Hematopoietic multipotent progenitor cell treated with erythropoietin and hydrocortisone succinate and interleukin-3 and kit ligand, for 17 days (in vitro differentiated cells): ENCODE measurements around the gene WNT3.
"Not testable (repeated sequence)": the region's sequence is repeated elsewhere in the genome, so short reads cannot be mapped to it uniquely, and the experiment has no call there.

ENCODE experiments used
- DNase-seq: peaks from one replicate; pipeline ENCODE4 v3.0.0-alpha.2; 2015; ENCODE audit warnings: low spot score

WNT3 gene

GRCh38 chr17:46812624-46813318 is 5.7 kb downstream of the WNT3 start:
- DNase-seq, result no peak

DNA sequence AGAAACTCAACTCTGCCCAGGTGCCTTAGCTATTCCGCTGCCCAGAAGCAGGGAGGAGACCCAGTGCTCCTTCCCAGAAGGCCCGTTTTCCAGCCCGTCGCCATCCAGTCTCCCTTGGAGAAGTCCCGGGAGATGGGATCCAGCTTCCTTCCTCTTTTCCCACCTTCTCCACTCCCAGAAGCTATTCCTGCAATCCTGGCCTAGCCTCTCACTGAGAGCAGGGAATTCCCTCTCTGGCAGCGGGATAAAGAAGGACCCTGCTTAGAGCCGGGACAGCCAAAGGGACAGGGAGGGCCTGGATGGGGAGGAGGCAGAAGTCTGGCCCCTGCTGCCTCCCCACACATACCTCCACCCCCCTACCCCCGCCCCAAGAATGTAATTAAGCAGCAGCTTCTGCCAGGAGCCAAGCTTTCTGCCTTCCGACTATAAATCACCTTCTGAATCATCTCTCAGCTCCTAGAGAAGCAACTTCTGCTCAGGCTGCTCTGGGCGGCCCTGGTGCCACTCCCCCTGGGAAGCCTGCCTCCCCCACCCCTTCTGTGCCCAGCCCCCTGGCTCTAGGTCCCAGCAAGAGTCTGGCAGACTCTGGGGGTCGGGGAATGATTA is 6.4 kb downstream of the WNT3 start:
- DNase-seq, result no peak

- DNase-seq, result no peak
Observed at GRCh38 chr17:46810837-46811236, 7.7 kb downstream of the WNT3 start.

DNA sequence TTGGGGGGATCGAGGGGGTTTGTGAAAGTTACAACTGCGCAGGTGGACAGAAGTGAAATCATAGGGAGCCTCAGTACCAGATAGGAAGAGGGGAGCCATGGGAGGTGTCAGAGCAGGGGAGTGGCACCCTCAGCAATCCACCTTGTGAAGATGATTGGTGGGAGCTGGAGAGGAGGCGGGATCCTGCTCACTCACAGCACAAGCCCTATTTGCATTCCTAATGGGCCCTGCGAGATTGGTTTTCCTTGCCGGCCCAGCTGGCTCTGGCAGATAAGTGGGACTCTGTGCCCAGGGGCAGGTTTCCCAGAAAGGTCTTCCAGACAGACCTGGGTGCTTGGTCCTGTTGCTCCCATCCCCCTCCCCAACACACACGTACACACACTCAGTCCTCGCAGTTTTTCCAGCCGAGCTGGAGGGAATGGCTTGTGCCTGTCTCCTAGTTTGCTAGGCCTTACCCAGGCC is 9.4 kb downstream of the WNT3 start:
- no peak for DNase-seq

- no peak for DNase-seq
Observed at GRCh38 chr17:46805771-46806170, 12.7 kb downstream of the WNT3 start.

DNA sequence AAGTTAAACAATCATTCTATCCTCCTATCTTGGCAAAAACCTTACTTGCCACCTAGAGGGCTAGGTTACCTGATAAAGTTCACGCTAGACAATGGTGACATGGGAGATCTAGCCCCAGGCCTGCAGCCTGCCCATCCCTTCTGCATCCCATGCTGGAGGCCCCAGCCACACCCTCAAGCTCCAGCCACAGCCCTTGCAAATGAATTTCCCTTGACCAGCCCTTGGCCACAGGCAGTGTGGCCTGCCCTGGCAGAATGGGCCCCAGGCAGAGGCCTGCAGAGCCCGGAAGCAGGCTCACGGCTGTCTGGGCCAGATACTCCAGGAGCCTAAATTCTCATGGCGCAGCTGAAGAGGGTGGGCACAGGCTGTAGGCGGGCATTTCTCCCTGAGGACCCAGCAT is 14.9 kb downstream of the WNT3 start:
- no peak for DNase-seq

DNA sequence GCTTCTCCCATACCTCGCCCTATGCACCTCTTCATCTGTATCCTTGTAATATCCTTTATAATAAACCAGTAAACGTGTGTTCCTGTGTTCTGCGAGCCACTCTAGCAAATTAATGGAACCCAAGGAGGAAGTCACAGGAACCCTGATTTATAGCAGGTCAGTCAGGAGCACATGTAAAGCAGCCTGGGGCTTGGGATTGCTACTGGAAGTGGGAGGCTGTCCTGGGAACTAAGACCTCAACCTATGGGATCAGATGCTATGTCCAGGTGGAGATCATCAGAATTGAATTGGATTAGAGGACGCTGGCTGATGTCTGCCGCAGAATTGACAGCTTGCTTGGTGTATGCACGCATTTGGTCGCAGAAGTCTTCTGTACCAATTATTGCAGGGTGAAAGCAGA is 15.7 kb downstream of the WNT3 start:
- no peak for DNase-seq

DNA sequence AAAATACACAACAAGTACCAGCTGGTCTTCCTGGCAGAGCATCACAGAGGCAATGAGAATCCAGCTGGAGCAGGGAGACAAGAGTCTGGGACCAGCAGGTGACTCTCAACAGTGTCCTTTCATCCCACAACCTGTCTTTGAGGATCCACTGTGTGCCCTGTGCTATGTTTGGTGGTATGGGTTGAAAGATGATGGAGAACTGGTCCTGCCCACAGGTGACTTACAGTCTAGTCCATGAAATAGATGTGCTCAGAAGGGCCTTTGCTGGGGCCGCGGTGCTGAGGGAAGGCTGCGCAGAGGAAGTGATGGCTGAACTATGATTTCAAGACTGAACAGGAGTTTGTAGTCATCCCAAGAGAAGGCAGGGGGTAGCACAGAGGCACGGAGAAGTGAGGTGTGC is 17.9 kb downstream of the WNT3 start:
- DNase-seq, result no peak

DNA sequence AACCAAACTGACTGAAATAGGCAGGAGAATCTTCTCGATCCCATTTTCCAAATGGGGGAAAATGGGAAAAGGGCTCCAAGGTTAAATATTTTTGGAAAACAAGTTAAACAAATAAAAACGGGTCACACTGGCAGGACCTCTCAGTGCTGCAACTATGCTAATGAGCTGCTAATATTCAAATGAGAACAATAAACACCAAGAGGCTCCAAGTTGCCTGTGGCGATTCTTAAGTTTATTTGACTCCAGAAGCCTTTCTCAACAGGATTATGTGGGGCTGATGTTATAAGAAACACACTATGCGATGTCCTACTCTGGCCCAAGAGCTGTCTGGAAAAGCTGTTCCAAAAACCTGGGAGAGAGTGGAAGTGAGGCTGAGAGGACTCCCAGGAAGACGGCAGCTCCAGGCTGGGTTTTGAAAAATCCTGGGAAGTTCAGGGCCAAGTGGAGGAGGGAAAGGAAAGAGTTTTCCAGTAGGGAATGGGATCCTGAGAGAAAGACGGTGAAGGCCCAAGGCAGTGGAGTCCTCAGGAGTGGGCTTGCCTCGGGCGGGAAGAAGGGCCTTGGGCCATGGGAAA is 21.4 kb downstream of the WNT3 start:
- no peak for DNase-seq

DNA sequence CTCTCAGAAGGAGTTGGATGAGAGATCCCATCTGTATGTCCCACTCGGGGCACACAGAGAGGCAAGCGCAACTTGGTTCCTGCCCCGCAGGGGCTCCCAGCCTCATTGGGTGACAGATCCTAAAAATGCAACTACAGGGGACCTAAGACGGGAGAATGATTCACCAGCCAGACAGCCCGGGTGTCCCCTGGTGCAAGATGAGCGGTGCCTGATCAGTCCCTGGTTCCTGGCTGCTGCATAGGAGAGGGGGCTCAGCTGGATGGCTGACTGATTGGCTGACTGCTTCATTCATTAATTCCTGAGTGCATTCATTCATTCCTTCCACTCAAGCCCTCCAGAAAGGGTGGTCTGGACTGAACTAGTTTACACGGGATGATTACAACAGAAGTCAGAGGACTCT is 22.0 kb downstream of the WNT3 start:
- DNase-seq, result no peak

GRCh38 chr17:46796084-46796483 is 22.4 kb downstream of the WNT3 start:
- DNase-seq, result no peak

GRCh38 chr17:46795379-46795952 is 23.0 kb downstream of the WNT3 start:
- DNase-seq, result no peak

DNA sequence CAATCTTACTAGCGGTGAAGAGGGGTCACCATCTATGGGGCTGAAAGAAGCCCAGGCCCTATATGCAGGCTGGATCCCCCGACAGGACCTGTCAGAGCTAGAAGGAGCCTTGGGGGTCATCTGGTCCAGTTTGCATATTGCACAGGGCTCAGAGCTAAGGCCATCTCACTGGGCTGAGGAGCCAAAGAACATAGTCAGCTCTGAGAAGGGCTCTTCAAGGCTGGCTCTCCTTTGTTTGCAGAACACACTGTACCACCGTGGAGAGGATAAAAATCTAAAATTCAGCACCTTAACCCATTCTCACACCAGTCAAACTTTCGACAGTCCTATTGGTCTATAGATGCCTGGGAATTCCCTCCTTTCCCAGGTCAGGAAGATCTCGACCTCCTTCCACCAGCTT is 24.2 kb downstream of the WNT3 start:
- DNase-seq, result no peak

DNA sequence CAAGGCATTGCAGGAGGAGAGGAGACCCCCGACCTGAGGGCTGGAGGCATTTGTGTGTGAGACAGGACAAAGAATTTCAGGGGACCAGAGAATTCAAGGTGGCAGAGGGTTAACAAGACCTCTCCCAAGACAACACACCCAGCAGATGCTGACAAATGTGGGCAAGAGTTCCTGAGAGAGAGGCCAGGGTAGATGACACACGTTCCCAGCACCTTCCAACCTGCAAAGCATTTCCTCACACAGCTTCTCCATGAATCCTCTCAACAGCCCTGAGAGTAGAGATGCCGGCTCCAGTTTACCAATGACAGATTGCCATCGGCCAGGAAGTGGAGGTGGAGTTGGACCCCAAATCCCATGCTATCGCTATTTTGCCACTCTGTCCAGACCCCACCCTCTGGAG is 25.0 kb downstream of the WNT3 start:
- DNase-seq, result no peak

DNA sequence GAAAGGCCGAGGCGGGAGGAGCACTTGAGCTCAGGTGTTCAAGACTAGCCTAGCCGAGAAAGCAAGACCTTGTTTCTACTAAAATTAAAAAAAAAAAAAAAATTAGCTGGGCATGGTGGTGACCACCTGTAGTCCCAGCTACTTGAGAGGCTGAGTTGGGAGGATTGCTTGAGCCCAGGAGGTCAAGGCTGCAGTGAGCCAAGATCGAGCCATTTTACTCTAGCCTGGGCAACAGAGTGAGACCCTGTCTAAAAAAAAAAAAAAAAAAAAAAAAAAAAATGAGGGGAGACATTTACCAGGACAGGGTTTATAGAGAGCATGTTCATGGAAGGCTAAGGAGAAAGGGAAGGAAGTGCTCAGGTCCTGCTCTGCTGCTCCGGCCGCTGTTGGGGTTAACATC is 25.5 kb downstream of the WNT3 start:
- DNase-seq, result not testable (repeated sequence)

GRCh38 chr17:46792071-46792470 is 26.4 kb downstream of the WNT3 start:
- no peak for DNase-seq

GRCh38 chr17:46791531-46791930 is 27.0 kb downstream of the WNT3 start:
- no peak for DNase-seq

- DNase-seq, result no peak
Observed at GRCh38 chr17:46790216-46790615, 28.3 kb downstream of the WNT3 start.

- no peak for DNase-seq
Observed at GRCh38 chr17:46789610-46790009, 28.9 kb downstream of the WNT3 start.

DNA sequence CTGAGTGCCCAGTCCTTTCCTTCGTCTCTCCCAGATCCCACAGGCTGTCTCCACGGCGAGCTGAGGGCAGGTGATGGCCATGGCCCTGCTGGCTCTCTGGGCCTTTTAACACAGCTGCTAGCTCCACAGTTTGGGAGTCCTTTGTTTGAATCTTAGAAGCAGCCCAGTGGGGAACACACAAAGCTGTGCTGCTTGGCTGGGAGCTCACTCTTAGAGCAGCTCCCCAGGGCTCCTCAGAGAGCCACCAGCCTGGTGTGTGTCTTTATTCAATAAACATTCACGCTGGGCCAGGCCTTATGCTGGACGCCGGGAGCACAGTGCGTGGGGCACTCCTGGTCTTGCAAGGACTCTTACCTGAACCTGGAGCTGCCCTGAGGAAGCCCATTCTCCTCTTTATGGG is 29.7 kb downstream of the WNT3 start:
- DNase-seq, result no peak

- DNase-seq, result no peak
Observed at GRCh38 chr17:46788300-46788699, 30.2 kb downstream of the WNT3 start.

DNA sequence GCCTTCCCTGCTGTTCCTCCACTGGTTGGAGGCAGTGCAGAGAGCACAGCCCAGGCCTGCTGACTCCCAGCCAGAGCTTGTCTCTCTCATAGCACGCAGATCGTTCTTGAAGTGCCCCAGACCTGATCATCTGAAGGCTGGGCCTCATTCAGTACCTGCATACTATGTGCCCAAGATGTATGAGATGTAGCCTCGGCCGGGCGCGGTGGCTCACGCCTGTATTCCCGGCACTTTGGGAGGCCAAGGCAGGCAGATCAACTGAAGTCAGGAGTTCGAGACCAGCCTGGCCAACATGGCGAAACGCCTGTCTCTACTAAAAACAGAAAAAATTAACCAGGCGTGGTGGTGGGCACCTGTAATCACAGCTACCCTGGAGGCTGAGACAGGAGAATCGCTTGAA is 31.0 kb downstream of the WNT3 start:
- no peak for DNase-seq

DNA sequence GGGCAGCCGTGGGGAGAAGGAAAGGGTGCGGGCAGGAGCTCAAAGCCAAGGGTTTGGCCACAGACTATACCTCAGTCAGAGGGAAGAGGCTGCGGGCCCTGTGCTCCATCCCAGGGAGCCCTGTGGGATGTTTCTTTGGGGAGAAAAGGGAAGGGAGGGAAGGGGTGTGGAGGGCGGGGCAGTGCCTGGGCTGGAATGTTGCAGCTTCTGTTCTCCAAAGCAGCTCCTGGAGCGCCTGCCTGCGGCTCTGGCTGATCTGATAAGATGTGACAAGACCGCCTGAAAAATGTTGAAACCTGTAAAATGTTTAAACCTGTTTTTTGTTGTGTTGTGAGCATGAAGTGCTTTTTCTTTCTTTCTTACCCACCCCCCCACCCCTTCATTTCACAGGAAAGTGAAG is 32.8 kb downstream of the WNT3 start:
- DNase-seq, result no peak
